ENCODE data around the gene SLC39A7. TPM values are rescaled to one million over a fixed set of nuclear protein-coding genes. Genes with fewer than 3 reads are reported as not detected.

Gene SLC39A7
- total RNA-seq, 1 donor from 2014 or later: 53.2 TPM

GRCh38 chr6:33197431-33198048 lies 3.1 kb upstream of the SLC39A7 start:
- H3K4me1 ChIP-seq (ENCODE audit: control insufficient read depth in 3 of 3, insufficient read depth in 3 of 3, low read length in 3 of 3): peaks cover 39 to 51% (median 43%) of the 10 kb centered on the region in 3 donors
- peak overlapping the region in 2 of 3 donors; percentile 12 to 50 for H3K9ac ChIP-seq (ENCODE audit: low read depth in 1 of 3, low read length in 3 of 3)
- peaks cover 42 to 54% (median 45%) of the 10 kb centered on the region in 3 donors for H3K36me3 ChIP-seq (ENCODE audit: control insufficient read depth in 3 of 3, insufficient read depth in 3 of 3, low read length in 3 of 3)

GRCh38 chr6:33198159-33198852 lies 2.4 kb upstream of the SLC39A7 start:
- H3K36me3 ChIP-seq (ENCODE audit: control insufficient read depth in 3 of 3, insufficient read depth in 3 of 3, low read length in 3 of 3): peaks cover 50 to 62% (median 52%) of the 10 kb centered on the region in 3 donors
- no peak overlapping the region for H3K27ac ChIP-seq (ENCODE audit: low read depth, low read length)
- no peak overlapping the region for H3K4me3 ChIP-seq (ENCODE audit: low read length in 3 of 3)
- H3K27me3 ChIP-seq (ENCODE audit: control insufficient read depth in 3 of 3, insufficient read depth in 3 of 3, low read length in 3 of 3): no peaks in the 10 kb centered on the region
- H3K4me1 ChIP-seq (ENCODE audit: control insufficient read depth in 3 of 3, insufficient read depth in 3 of 3, low read length in 3 of 3): peaks cover 37 to 53% (median 45%) of the 10 kb centered on the region in 3 donors
- H3K9me3 ChIP-seq (ENCODE audit: control insufficient read depth in 3 of 3, low read length in 3 of 3): no peaks in the 10 kb centered on the region
- peak overlapping the region in 1 of 3 donors; percentile 40 for H3K9ac ChIP-seq (ENCODE audit: low read depth in 1 of 3, low read length in 3 of 3)

More at GRCh38 chr6:33197431-33198048, 3.1 kb upstream of the SLC39A7 start:
- no peaks in the 10 kb centered on the region for H3K9me3 ChIP-seq (ENCODE audit: control insufficient read depth in 3 of 3, low read length in 3 of 3)
- H3K4me3 ChIP-seq (ENCODE audit: low read length in 3 of 3): no peak overlapping the region
- H3K27ac ChIP-seq (ENCODE audit: low read depth, low read length): no peak overlapping the region
- H3K27me3 ChIP-seq (ENCODE audit: control insufficient read depth in 3 of 3, insufficient read depth in 3 of 3, low read length in 3 of 3): no peaks in the 10 kb centered on the region

GRCh38 chr6:33198853-33199436 lies 1.7 kb upstream of the SLC39A7 start:
- peaks cover 56 to 68% (median 59%) of the 10 kb centered on the region in 3 donors for H3K36me3 ChIP-seq (ENCODE audit: control insufficient read depth in 3 of 3, insufficient read depth in 3 of 3, low read length in 3 of 3)
- peak overlapping the region; percentile 95 to 100 (median 99) for H3K9ac ChIP-seq (ENCODE audit: low read depth in 1 of 3, low read length in 3 of 3)
- no peaks in the 10 kb centered on the region for H3K9me3 ChIP-seq (ENCODE audit: control insufficient read depth in 3 of 3, low read length in 3 of 3)
- no peak overlapping the region for H3K27ac ChIP-seq (ENCODE audit: low read depth, low read length)
- H3K4me3 ChIP-seq (ENCODE audit: low read length in 3 of 3): peak overlapping the region; percentile 94 to 99 (median 99)
- H3K27me3 ChIP-seq (ENCODE audit: control insufficient read depth in 3 of 3, insufficient read depth in 3 of 3, low read length in 3 of 3): no peaks in the 10 kb centered on the region
- peaks cover 44 to 59% (median 49%) of the 10 kb centered on the region in 3 donors for H3K4me1 ChIP-seq (ENCODE audit: control insufficient read depth in 3 of 3, insufficient read depth in 3 of 3, low read length in 3 of 3)

- Histone ChIP-seq H3K4me3 (ENCODE audit: low read length in 3 of 3) (peak overlapping the region; percentile 94 to 99 (median 99)), H3K4me1 (ENCODE audit: control insufficient read depth in 3 of 3, insufficient read depth in 3 of 3, low read length in 3 of 3) (peaks cover 47 to 65% (median 50%) of the 10 kb centered on the region in 3 donors)
Observed at GRCh38 chr6:33199687-33200218, 914 bp upstream of the SLC39A7 start.

GRCh38 chr6:33201147-33201545 lies 479 bp downstream of the SLC39A7 start:
- peak overlapping the region; percentile 94 for H3K27ac ChIP-seq (ENCODE audit: low read depth, low read length)
- no peaks in the 10 kb centered on the region for H3K27me3 ChIP-seq (ENCODE audit: control insufficient read depth in 3 of 3, insufficient read depth in 3 of 3, low read length in 3 of 3)
- peaks cover 56 to 71% (median 58%) of the 10 kb centered on the region in 3 donors for H3K4me1 ChIP-seq (ENCODE audit: control insufficient read depth in 3 of 3, insufficient read depth in 3 of 3, low read length in 3 of 3)
- peaks cover 35 to 48% (median 39%) of the 10 kb centered on the region in 3 donors for H3K36me3 ChIP-seq (ENCODE audit: control insufficient read depth in 3 of 3, insufficient read depth in 3 of 3, low read length in 3 of 3)
- peak overlapping the region; percentile 95 to 100 (median 99) for H3K9ac ChIP-seq (ENCODE audit: low read depth in 1 of 3, low read length in 3 of 3)
- no peaks in the 10 kb centered on the region for H3K9me3 ChIP-seq (ENCODE audit: control insufficient read depth in 3 of 3, low read length in 3 of 3)
- peak overlapping the region; percentile 94 to 99 (median 99) for H3K4me3 ChIP-seq (ENCODE audit: low read length in 3 of 3)

More at GRCh38 chr6:33199687-33200218, 914 bp upstream of the SLC39A7 start:
- H3K27ac ChIP-seq (ENCODE audit: low read depth, low read length): peak overlapping the region; percentile 94
- H3K9me3 ChIP-seq (ENCODE audit: control insufficient read depth in 3 of 3, low read length in 3 of 3): no peaks in the 10 kb centered on the region
- H3K9ac ChIP-seq (ENCODE audit: low read depth in 1 of 3, low read length in 3 of 3): peak overlapping the region; percentile 95 to 100 (median 99)
- no peaks in the 10 kb centered on the region for H3K27me3 ChIP-seq (ENCODE audit: control insufficient read depth in 3 of 3, insufficient read depth in 3 of 3, low read length in 3 of 3)
- peaks cover 49 to 62% (median 53%) of the 10 kb centered on the region in 3 donors for H3K36me3 ChIP-seq (ENCODE audit: control insufficient read depth in 3 of 3, insufficient read depth in 3 of 3, low read length in 3 of 3)

- Histone ChIP-seq H3K9me3 (ENCODE audit: control insufficient read depth in 3 of 3, low read length in 3 of 3) (no peaks in the 10 kb centered on the region), H3K9ac (ENCODE audit: low read depth in 1 of 3, low read length in 3 of 3) (peak overlapping the region in 2 of 3 donors; percentile 99 to 100), H3K4me1 (ENCODE audit: control insufficient read depth in 3 of 3, insufficient read depth in 3 of 3, low read length in 3 of 3) (peaks cover 56 to 71% (median 58%) of the 10 kb centered on the region in 3 donors), H3K36me3 (ENCODE audit: control insufficient read depth in 3 of 3, insufficient read depth in 3 of 3, low read length in 3 of 3) (peaks cover 32 to 42% (median 37%) of the 10 kb centered on the region in 3 donors), H3K27me3 (ENCODE audit: control insufficient read depth in 3 of 3, insufficient read depth in 3 of 3, low read length in 3 of 3) (no peaks in the 10 kb centered on the region), H3K4me3 (ENCODE audit: low read length in 3 of 3) (peak overlapping the region; percentile 94 to 99 (median 99)), H3K27ac (ENCODE audit: low read depth, low read length) (no peak overlapping the region)
Observed at GRCh38 chr6:33201935-33202334, 1.3 kb downstream of the SLC39A7 start.

- Histone ChIP-seq H3K9ac (ENCODE audit: low read depth in 1 of 3, low read length in 3 of 3) (peak overlapping the region in 1 of 3 donors; percentile 99), H3K4me1 (ENCODE audit: control insufficient read depth in 3 of 3, insufficient read depth in 3 of 3, low read length in 3 of 3) (peaks cover 51 to 68% (median 57%) of the 10 kb centered on the region in 3 donors), H3K27ac (ENCODE audit: low read depth, low read length) (no peak overlapping the region), H3K36me3 (ENCODE audit: control insufficient read depth in 3 of 3, insufficient read depth in 3 of 3, low read length in 3 of 3) (peaks cover 23 to 37% (median 34%) of the 10 kb centered on the region in 3 donors), H3K4me3 (ENCODE audit: low read length in 3 of 3) (no peak overlapping the region), H3K9me3 (ENCODE audit: control insufficient read depth in 3 of 3, low read length in 3 of 3) (no peaks in the 10 kb centered on the region), H3K27me3 (ENCODE audit: control insufficient read depth in 3 of 3, insufficient read depth in 3 of 3, low read length in 3 of 3) (no peaks in the 10 kb centered on the region)
Observed at GRCh38 chr6:33202799-33203198, 2.1 kb downstream of the SLC39A7 start.

- H3K4me1 ChIP-seq (ENCODE audit: control insufficient read depth in 3 of 3, insufficient read depth in 3 of 3, low read length in 3 of 3): peaks cover 43 to 62% (median 49%) of the 10 kb centered on the region in 3 donors
Observed at GRCh38 chr6:33203443-33204164, 2.9 kb downstream of the SLC39A7 start.

GRCh38 chr6:33204165-33204414 lies 3.4 kb downstream of the SLC39A7 start:
- peaks cover 20 to 32% (median 28%) of the 10 kb centered on the region in 3 donors for H3K36me3 ChIP-seq (ENCODE audit: control insufficient read depth in 3 of 3, insufficient read depth in 3 of 3, low read length in 3 of 3)
- H3K9ac ChIP-seq (ENCODE audit: low read depth in 1 of 3, low read length in 3 of 3): peak overlapping the region in 1 of 3 donors; percentile 25
- H3K4me3 ChIP-seq (ENCODE audit: low read length in 3 of 3): peak overlapping the region; percentile 24 to 93 (median 91)
- no peaks in the 10 kb centered on the region for H3K27me3 ChIP-seq (ENCODE audit: control insufficient read depth in 3 of 3, insufficient read depth in 3 of 3, low read length in 3 of 3)
- peak overlapping the region; percentile 66 for H3K27ac ChIP-seq (ENCODE audit: low read depth, low read length)
- no peaks in the 10 kb centered on the region for H3K9me3 ChIP-seq (ENCODE audit: control insufficient read depth in 3 of 3, low read length in 3 of 3)
- peaks cover 39 to 63% (median 49%) of the 10 kb centered on the region in 3 donors for H3K4me1 ChIP-seq (ENCODE audit: control insufficient read depth in 3 of 3, insufficient read depth in 3 of 3, low read length in 3 of 3)

More at GRCh38 chr6:33203443-33204164, 2.9 kb downstream of the SLC39A7 start:
- Histone ChIP-seq H3K36me3 (ENCODE audit: control insufficient read depth in 3 of 3, insufficient read depth in 3 of 3, low read length in 3 of 3) (peaks cover 20 to 32% (median 28%) of the 10 kb centered on the region in 3 donors), H3K9me3 (ENCODE audit: control insufficient read depth in 3 of 3, low read length in 3 of 3) (no peaks in the 10 kb centered on the region), H3K4me3 (ENCODE audit: low read length in 3 of 3) (peak overlapping the region; percentile 24 to 93 (median 91)), H3K27ac (ENCODE audit: low read depth, low read length) (peak overlapping the region; percentile 66), H3K27me3 (ENCODE audit: control insufficient read depth in 3 of 3, insufficient read depth in 3 of 3, low read length in 3 of 3) (no peaks in the 10 kb centered on the region), H3K9ac (ENCODE audit: low read depth in 1 of 3, low read length in 3 of 3) (peak overlapping the region in 1 of 3 donors; percentile 25)

Data from skeletal muscle tissue (tissue), 4 donors.